Muscle layer of colon (tissue), 2 donors: ENCODE results near the gene BLOC1S3.

Experiments used
- H3K27ac ChIP-seq: one replicate; pipeline ENCODE4 v1.7.0; 2013; ENCODE audit warnings: low read depth, mild to moderate bottlenecking, low read length, moderate library complexity
- H3K27me3 ChIP-seq, 2 donors: one replicate each; pipeline ENCODE4 v1.7.0; 2013; ENCODE audit warnings: low read length in 2 of 2, mild to moderate bottlenecking in 2 of 2; ENCODE audit not compliant: insufficient read depth in 2 of 2, control insufficient read depth in 1 of 2
- H3K36me3 ChIP-seq: one replicate; pipeline ENCODE4 v1.7.0; 2013; ENCODE audit warnings: mild to moderate bottlenecking, low read length; ENCODE audit not compliant: insufficient read depth
- H3K4me1 ChIP-seq: one replicate; pipeline ENCODE4 v1.7.0; 2013; ENCODE audit warnings: mild to moderate bottlenecking, low read length; ENCODE audit not compliant: insufficient read depth
- H3K4me3 ChIP-seq, 2 donors: one replicate each; pipeline ENCODE4 v1.7.0; 2013; ENCODE audit warnings: low read length in 2 of 2, low read depth in 1 of 2, mild to moderate bottlenecking in 1 of 2, moderate library complexity in 1 of 2
- H3K9ac ChIP-seq: one replicate; pipeline ENCODE4 v1.7.0; 2013; ENCODE audit warnings: low read length
- H3K9me3 ChIP-seq: one replicate; pipeline ENCODE4 v1.7.0; 2013; ENCODE audit warnings: mild to moderate bottlenecking, low read length
- donor health status: abdominal sarcoma.
- donor health status: Adenocarcinoma of cecum.

BLOC1S3 gene

GRCh38 chr19:45149129-45149528, 29.5 kb upstream of the BLOC1S3 start:
- Histone ChIP-seq H3K4me3 (no peak overlapping the region), H3K36me3 (no peaks in the 10 kb centered on the region), H3K4me1 (peaks cover 12% of the 10 kb centered on the region), H3K27ac (no peak overlapping the region), H3K9ac (no peak overlapping the region), H3K27me3 (peaks cover 25 to 41% of the 10 kb centered on the region in 2 donors), H3K9me3 (no peaks in the 10 kb centered on the region)

DNA sequence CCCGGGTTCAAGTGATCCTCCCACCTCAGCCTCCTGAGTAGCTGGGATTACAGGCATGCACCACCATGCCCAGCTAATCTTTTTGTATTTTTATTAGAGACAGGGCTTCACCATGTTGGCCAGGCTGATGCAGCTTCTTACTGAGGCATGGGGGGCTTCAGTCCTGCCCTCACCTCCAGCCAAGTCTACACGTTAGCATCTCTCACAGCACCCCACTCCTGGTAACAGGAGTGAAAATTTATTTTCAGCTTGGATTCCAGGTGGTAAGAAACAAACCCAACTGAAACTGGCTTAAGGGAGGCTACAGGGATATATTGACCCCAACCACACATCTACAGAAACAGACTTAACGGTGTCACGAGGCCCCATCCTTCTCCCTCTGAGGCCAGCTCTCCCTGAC, 28.4 kb upstream of the BLOC1S3 start:
- Histone ChIP-seq H3K4me3 (no peak overlapping the region), H3K9me3 (no peaks in the 10 kb centered on the region), H3K27me3 (peaks cover 25 to 41% of the 10 kb centered on the region in 2 donors), H3K9ac (no peak overlapping the region), H3K4me1 (peaks cover 12% of the 10 kb centered on the region), H3K36me3 (no peaks in the 10 kb centered on the region), H3K27ac (no peak overlapping the region)

DNA sequence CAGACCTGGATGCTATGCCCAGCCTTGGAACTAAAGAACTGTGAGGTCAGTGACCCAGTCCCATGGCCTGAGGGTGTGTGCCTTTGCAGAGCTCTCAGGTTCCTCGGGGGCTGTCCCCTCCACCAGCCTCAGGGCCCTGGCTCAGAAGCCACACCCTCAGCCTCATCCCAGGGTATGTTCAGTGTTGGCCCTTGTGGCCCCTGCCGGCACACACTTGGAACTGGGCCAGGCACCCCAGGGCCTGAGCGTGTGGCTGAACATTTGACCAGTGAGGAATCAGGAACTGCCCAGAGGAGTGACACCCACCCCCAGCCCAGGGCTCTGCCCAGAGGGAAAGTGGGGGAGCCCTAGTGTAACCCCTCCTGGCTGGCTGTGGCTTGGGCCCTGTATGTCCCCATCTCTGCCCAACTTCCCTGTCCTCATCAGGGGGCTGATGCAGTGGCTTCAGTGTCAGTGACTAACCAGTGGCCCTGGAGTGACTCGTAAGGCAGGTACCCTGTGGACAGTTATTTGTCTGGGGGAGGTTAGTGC, 27.8 kb upstream of the BLOC1S3 start:
- peaks cover 25 to 46% of the 10 kb centered on the region in 2 donors for H3K27me3 ChIP-seq
- no peaks in the 10 kb centered on the region for H3K36me3 ChIP-seq
- H3K9ac ChIP-seq: no peak overlapping the region
- H3K27ac ChIP-seq: no peak overlapping the region
- no peak overlapping the region for H3K4me3 ChIP-seq
- no peaks in the 10 kb centered on the region for H3K9me3 ChIP-seq
- peaks cover 12% of the 10 kb centered on the region for H3K4me1 ChIP-seq

GRCh38 chr19:45151320-45151719, 27.3 kb upstream of the BLOC1S3 start:
- peaks cover 25 to 51% of the 10 kb centered on the region in 2 donors for H3K27me3 ChIP-seq
- peaks cover 12% of the 10 kb centered on the region for H3K4me1 ChIP-seq
- H3K36me3 ChIP-seq: no peaks in the 10 kb centered on the region
- H3K4me3 ChIP-seq: no peak overlapping the region
- no peaks in the 10 kb centered on the region for H3K9me3 ChIP-seq
- H3K27ac ChIP-seq: no peak overlapping the region
- no peak overlapping the region for H3K9ac ChIP-seq

- Histone ChIP-seq H3K4me1 (peaks cover 12% of the 10 kb centered on the region), H3K9ac (no peak overlapping the region), H3K27me3 (peaks cover 25 to 53% of the 10 kb centered on the region in 2 donors)
These were observed 26.6 kb upstream of the BLOC1S3 start for GRCh38 chr19:45151821-45152503.

GRCh38 chr19:45152504-45153338, 25.9 kb upstream of the BLOC1S3 start:
- H3K4me1 ChIP-seq: peaks cover 12% of the 10 kb centered on the region
- H3K36me3 ChIP-seq: no peaks in the 10 kb centered on the region
- no peak overlapping the region for H3K27ac ChIP-seq
- peak overlapping the region; percentile 38 to 43 for H3K4me3 ChIP-seq
- no peaks in the 10 kb centered on the region for H3K9me3 ChIP-seq
- no peak overlapping the region for H3K9ac ChIP-seq
- H3K27me3 ChIP-seq: peaks cover 25 to 53% of the 10 kb centered on the region in 2 donors

More at GRCh38 chr19:45151821-45152503, 26.6 kb upstream of the BLOC1S3 start:
- no peak overlapping the region for H3K27ac ChIP-seq
- H3K36me3 ChIP-seq: no peaks in the 10 kb centered on the region
- H3K4me3 ChIP-seq: peak overlapping the region in 1 of 2 donors; percentile 43
- H3K9me3 ChIP-seq: no peaks in the 10 kb centered on the region

- no peak overlapping the region for H3K9ac ChIP-seq
- no peak overlapping the region for H3K27ac ChIP-seq
- H3K36me3 ChIP-seq: no peaks in the 10 kb centered on the region
- H3K27me3 ChIP-seq: peaks cover 25 to 60% of the 10 kb centered on the region in 2 donors
- H3K4me1 ChIP-seq: peaks cover 12% of the 10 kb centered on the region
- H3K9me3 ChIP-seq: no peaks in the 10 kb centered on the region
- peak overlapping the region; percentile 38 to 43 for H3K4me3 ChIP-seq
These were observed 25.1 kb upstream of the BLOC1S3 start for GRCh38 chr19:45153339-45154063.

DNA sequence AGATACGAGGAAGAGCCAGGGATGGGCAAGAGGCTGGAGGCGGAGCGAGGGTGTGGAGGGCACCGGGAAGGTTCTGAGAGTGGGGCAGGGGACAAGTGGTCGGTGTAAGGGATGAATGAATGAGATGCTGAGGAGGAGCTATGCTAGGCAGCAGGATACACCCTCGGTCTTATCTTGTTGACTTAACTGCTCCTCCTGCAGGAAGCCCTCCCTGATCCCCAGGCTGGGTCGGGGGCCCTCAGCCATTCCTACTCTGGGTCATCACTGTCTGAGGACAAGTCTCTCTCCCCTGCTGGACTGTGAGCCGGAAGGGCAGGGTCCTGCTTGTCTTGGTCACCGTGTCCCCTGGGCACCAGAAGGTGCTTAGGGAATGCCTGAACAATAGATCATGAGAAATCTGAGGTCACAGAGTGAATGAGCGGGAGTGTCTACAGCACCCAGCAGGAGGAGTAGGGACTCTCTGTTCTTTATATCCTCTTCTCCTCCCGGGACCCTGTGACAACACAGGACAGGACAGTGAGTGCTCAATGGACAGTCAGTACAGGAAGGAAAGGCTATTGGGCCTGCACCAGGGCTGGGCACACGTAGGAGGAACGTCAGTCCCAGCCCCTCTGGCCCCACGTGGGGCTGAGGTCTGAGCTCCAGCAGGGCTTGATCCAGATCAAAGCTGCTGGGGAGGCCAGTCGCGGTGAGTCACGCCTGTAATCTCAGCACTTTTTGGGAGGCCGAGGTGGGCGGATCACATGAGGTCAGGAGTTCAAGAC, 24.3 kb upstream of the BLOC1S3 start:
- Histone ChIP-seq H3K9ac (no peak overlapping the region), H3K4me3 (peak overlapping the region in 1 of 2 donors; percentile 43), H3K9me3 (no peaks in the 10 kb centered on the region), H3K27ac (no peak overlapping the region), H3K4me1 (peaks cover 12% of the 10 kb centered on the region), H3K27me3 (peaks cover 25 to 66% of the 10 kb centered on the region in 2 donors), H3K36me3 (no peaks in the 10 kb centered on the region)

GRCh38 chr19:45156011-45156630, 22.5 kb upstream of the BLOC1S3 start:
- Histone ChIP-seq H3K4me3 (no peak overlapping the region), H3K4me1 (peaks cover 12% of the 10 kb centered on the region), H3K27me3 (peaks cover 18 to 74% of the 10 kb centered on the region in 2 donors), H3K27ac (no peak overlapping the region), H3K9me3 (no peaks in the 10 kb centered on the region), H3K36me3 (no peaks in the 10 kb centered on the region), H3K9ac (no peak overlapping the region)

GRCh38 chr19:45156751-45157150, 21.8 kb upstream of the BLOC1S3 start:
- no peaks in the 10 kb centered on the region for H3K9me3 ChIP-seq
- peaks cover 12% of the 10 kb centered on the region for H3K4me1 ChIP-seq

More at GRCh38 chr19:45156751-45157150, 21.8 kb upstream of the BLOC1S3 start:
- Histone ChIP-seq H3K9ac (no peak overlapping the region), H3K4me3 (no peak overlapping the region), H3K36me3 (no peaks in the 10 kb centered on the region), H3K27me3 (peaks cover 11 to 74% of the 10 kb centered on the region in 2 donors), H3K27ac (no peak overlapping the region)
